Neural cell (in vitro differentiated cells): ENCODE measurements around the gene DOK5. TPM values are rescaled to one million over a fixed set of nuclear protein-coding genes. Genes with fewer than 3 reads are reported as not detected.

Source experiments
- H2AFZ ChIP-seq: fragments of 200-600, 300-800 bp; sonication (generic), shearing (Covaris generic); 2 replicates; pipeline ENCODE4 v1.6.0; 2014; ENCODE audit warnings: low read depth, mild to moderate bottlenecking, antibody characterized with exemption, low read length, moderate library complexity
- H3F3A ChIP-seq: fragments of 200-600 bp; shearing (Covaris generic); 2 replicates; pipeline ENCODE4 v1.6.1; 2016; ENCODE audit warnings: mild to moderate bottlenecking, moderate library complexity, mixed read lengths, antibody characterized with exemption, low read length; ENCODE audit not compliant: insufficient read depth, poor library complexity, severe bottlenecking
- H3K27ac ChIP-seq: fragments of 200-600, 300-800 bp; sonication (generic), shearing (Covaris generic); 2 replicates; pipeline ENCODE4 v1.5.1; 2014; ENCODE audit warnings: mild to moderate bottlenecking, low read length, moderate library complexity
- H3K27me3 ChIP-seq: fragments of 300-800, 200-600 bp; sonication (generic), shearing (Covaris generic); 2 replicates; pipeline ENCODE4 v1.6.0; 2014; ENCODE audit warnings: mild to moderate bottlenecking, low read depth, low read length, moderate library complexity; ENCODE audit not compliant: insufficient read depth
- H3K36me3 ChIP-seq: fragments of 300-800, 200-600 bp; sonication (generic), shearing (Covaris generic); 2 replicates; pipeline ENCODE4 v1.5.1; 2014; ENCODE audit warnings: mild to moderate bottlenecking, antibody characterized with exemption, low read length, moderate library complexity; ENCODE audit not compliant: insufficient read depth
- H3K4me2 ChIP-seq: fragments of 300-800, 200-600 bp; sonication (generic), shearing (Covaris generic); 2 replicates; pipeline ENCODE4 v1.6.0; 2014; ENCODE audit warnings: mild to moderate bottlenecking, low read length
- H3K4me3 ChIP-seq: fragments of 300-800, 200-600 bp; sonication (generic), shearing (Covaris generic); 2 replicates; pipeline ENCODE4 v1.5.1; 2014; ENCODE audit warnings: mild to moderate bottlenecking, low read length, moderate library complexity
- H3K79me2 ChIP-seq: fragments of 200-600 bp; shearing (Covaris generic); replicated peaks from 2 replicates; pipeline ENCODE4 v1.6.0; 2014; ENCODE audit warnings: mild to moderate bottlenecking, low read length, moderate library complexity; ENCODE audit not compliant: insufficient read depth
- H3K9ac ChIP-seq: fragments of 300-800, 200-600 bp; sonication (generic), shearing (Covaris generic); 2 replicates; pipeline ENCODE4 v1.6.1; 2016; ENCODE audit warnings: mild to moderate bottlenecking, low read length, mixed read lengths
- H3K9me2 ChIP-seq: fragments of 200-600 bp; shearing (Covaris generic); 2 replicates; pipeline ENCODE4 v1.6.1; 2016; ENCODE audit warnings: mild to moderate bottlenecking, low read length, mixed read lengths; ENCODE audit not compliant: insufficient read depth
- H3K9me3 ChIP-seq: fragments of 200-600, 300-800 bp; sonication (generic), shearing (Covaris generic); 2 replicates; pipeline ENCODE4 v1.6.1; 2016; ENCODE audit warnings: mild to moderate bottlenecking, mixed run types, low read length, moderate library complexity, mixed read lengths
- H4K20me1 ChIP-seq: fragments of 200-600 bp; shearing (Covaris generic); 2 replicates; pipeline ENCODE4 v1.6.1; 2016; ENCODE audit warnings: mild to moderate bottlenecking, mixed run types; ENCODE audit not compliant: insufficient read depth
- CTCF ChIP-seq: fragments of 450-650 bp; IDR thresholded peaks from 2 replicates; pipeline ENCODE4 v1.5.1; 2014; ENCODE audit warnings: antibody characterized with exemption, mild to moderate bottlenecking, moderate library complexity; ENCODE audit not compliant: poor library complexity, severe bottlenecking
- EP300 ChIP-seq: fragments of 450-650 bp; conservative IDR thresholded peaks from 2 replicates; pipeline ENCODE4 v1.6.1; 2014; ENCODE audit warnings: antibody characterized with exemption, mild to moderate bottlenecking, moderate library complexity; ENCODE audit not compliant: poor library complexity, severe bottlenecking
- EZH2 ChIP-seq: fragments of 200-600, 300-800 bp; shearing (Covaris generic), sonication (generic); IDR thresholded peaks from 2 replicates; pipeline ENCODE4 v1.6.1; 2014; ENCODE audit warnings: antibody characterized with exemption, low read length, borderline replicate concordance, mild to moderate bottlenecking; ENCODE audit not compliant: insufficient read depth, poor library complexity, severe bottlenecking
- MXI1 ChIP-seq: fragments of 450-650 bp; conservative IDR thresholded peaks from 2 replicates; pipeline ENCODE4 v1.6.1; 2014; ENCODE audit warnings: antibody characterized with exemption, mild to moderate bottlenecking; ENCODE audit not compliant: poor library complexity, severe bottlenecking
- POLR2AphosphoS5 ChIP-seq: IDR thresholded peaks from 2 replicates; pipeline ENCODE4 v1.6.1; 2012
- RAD21 ChIP-seq: fragments of 450-650 bp; conservative IDR thresholded peaks from 2 replicates; pipeline ENCODE4 v1.6.1; 2014; ENCODE audit warnings: antibody characterized with exemption, mild to moderate bottlenecking, moderate library complexity
- REST ChIP-seq: IDR thresholded peaks from 2 replicates; pipeline ENCODE4 v1.6.1; 2012; ENCODE audit warnings: borderline replicate concordance
- SMC3 ChIP-seq: fragments of 450-650 bp; conservative IDR thresholded peaks from 2 replicates; pipeline ENCODE4 v1.6.1; 2014; ENCODE audit warnings: antibody characterized with exemption, mild to moderate bottlenecking, moderate library complexity; ENCODE audit not compliant: poor library complexity
- TAF1 ChIP-seq: IDR thresholded peaks from 2 replicates; pipeline ENCODE4 v1.6.1; 2012; ENCODE audit warnings: low read depth
- polyA plus RNA-seq: library from polyadenylated mRNA; depleted of rRNA; stranded (reverse); fragments of >200 nt; gene quantifications from 2 replicates; pipeline ENCODE4 v1.2.3, GENCODE V29; 2014

The DOK5 gene
- polyA plus RNA-seq, 1 donor from 2014 or later, result 4.6 TPM

- H3K27me3 ChIP-seq, result no peaks in the 10 kb centered on the region
- no peaks in the 10 kb centered on the region for H3K79me2 ChIP-seq
- no peaks in the 10 kb centered on the region for H3K9me2 ChIP-seq
- H3K36me3 ChIP-seq, result no peaks in the 10 kb centered on the region
- H4K20me1 ChIP-seq, result no peaks in the 10 kb centered on the region
- no peak overlapping the region for H2AFZ ChIP-seq
- H3K4me2 ChIP-seq, result no peak overlapping the region
- H3K9me3 ChIP-seq, result no peaks in the 10 kb centered on the region
- H3K4me3 ChIP-seq, result no peak overlapping the region
- no peak overlapping the region for H3K9ac ChIP-seq
- no peak for TF ChIP-seq TAF1
- no peak for TF ChIP-seq EZH2
- H3K27ac ChIP-seq, result no peak overlapping the region
- H3F3A ChIP-seq, result no peaks in the 10 kb centered on the region
Observed at GRCh38 chr20:54555150-54555549, 79.8 kb downstream of the DOK5 start.

- Histone ChIP-seq H3K27me3 (no peaks in the 10 kb centered on the region), H3K79me2 (no peaks in the 10 kb centered on the region), H3K27ac (no peak overlapping the region), H3K9me2 (no peaks in the 10 kb centered on the region), H3K36me3 (no peaks in the 10 kb centered on the region), H4K20me1 (no peaks in the 10 kb centered on the region), H3K9ac (no peak overlapping the region), H3F3A (no peaks in the 10 kb centered on the region), H3K4me2 (no peak overlapping the region), H3K9me3 (no peaks in the 10 kb centered on the region), H3K4me3 (no peak overlapping the region), H2AFZ (no peak overlapping the region)
- TF ChIP-seq MXI1 (no peak), CTCF (no peak), REST (no peak), RAD21 (no peak), TAF1 (no peak), EP300 (no peak)
Observed at GRCh38 chr20:54556406-54556805, 81.0 kb downstream of the DOK5 start.

GRCh38 chr20:54557806-54558590, 82.6 kb downstream of the DOK5 start:
- no peak overlapping the region for H3K27ac ChIP-seq
- no peaks in the 10 kb centered on the region for H3K36me3 ChIP-seq
- H3K9me3 ChIP-seq, result no peaks in the 10 kb centered on the region
- no peak overlapping the region for H2AFZ ChIP-seq
- H3K27me3 ChIP-seq, result no peaks in the 10 kb centered on the region
- no peaks in the 10 kb centered on the region for H3F3A ChIP-seq
- H3K9ac ChIP-seq, result no peak overlapping the region
- H3K4me3 ChIP-seq, result no peak overlapping the region
- no peak overlapping the region for H3K4me2 ChIP-seq
- no peaks in the 10 kb centered on the region for H3K9me2 ChIP-seq
- H4K20me1 ChIP-seq, result no peaks in the 10 kb centered on the region
- TF ChIP-seq CTCF (no peak), REST (no peak), SMC3 (no peak), RAD21 (no peak), EP300 (no peak), MXI1 (no peak), POLR2AphosphoS5 (no peak), TAF1 (no peak), EZH2 (no peak)
- no peaks in the 10 kb centered on the region for H3K79me2 ChIP-seq
